ENCODE results near the gene KRT76.
A peak's percentile ranks its signal among the peaks of the same experiment; 100 is the strongest.
"Not testable (repeated sequence)": the region's sequence is repeated elsewhere in the genome, so short reads cannot be mapped to it uniquely, and the experiment has no call there.

The KRT76 gene

GRCh38 chr12:52798671-52799504 is 21.7 kb upstream of the KRT76 start:
- Histone ChIP-seq H3K4me3 (no peak overlapping the region), H3K27ac (no peak overlapping the region)

GRCh38 chr12:52798003-52798670 is 21.0 kb upstream of the KRT76 start:
- Histone ChIP-seq H3K4me3 (no peak overlapping the region), H3K27ac (no peak overlapping the region)

DNA sequence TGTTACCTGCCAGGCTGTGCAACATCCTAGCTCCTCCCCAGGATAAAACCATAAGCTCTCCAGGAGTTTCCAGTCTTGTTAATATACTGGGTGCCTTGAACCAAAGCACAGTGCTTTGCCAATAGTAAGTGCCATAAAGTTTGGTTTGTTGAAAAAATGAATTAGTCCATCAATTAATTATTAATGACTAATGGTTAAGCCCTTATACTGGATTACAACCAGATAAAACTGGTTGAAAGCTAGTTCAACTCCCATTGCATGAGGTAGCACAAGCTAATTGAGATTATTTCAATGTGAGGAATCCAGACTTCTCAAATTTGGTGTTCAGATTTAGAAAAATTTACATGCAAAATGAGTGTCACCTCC is 20.4 kb upstream of the KRT76 start:
- Histone ChIP-seq H3K4me3 (no peak overlapping the region), H3K27ac (no peak overlapping the region)

GRCh38 chr12:52796839-52797528 is 19.8 kb upstream of the KRT76 start:
- Histone ChIP-seq H3K4me3 (no peak overlapping the region), H3K27ac (no peak overlapping the region)

DNA sequence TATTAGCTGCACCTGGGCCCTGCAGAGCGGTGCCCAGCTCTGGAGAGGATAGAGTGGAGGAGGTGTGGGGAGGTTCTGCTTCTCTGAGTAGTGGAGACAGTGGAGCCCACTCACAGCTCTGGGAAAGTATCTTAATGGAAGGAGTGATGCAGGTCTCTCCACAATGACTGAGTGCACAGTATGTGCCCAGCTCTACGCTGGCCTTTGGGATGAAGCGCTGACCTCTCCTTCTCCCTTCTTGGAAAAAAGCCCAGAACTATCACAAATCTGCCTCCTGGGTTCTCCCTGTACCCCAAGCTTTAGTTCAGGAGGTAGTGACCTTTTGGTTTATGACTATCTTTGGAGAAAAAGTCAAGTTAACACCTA is 19.3 kb upstream of the KRT76 start:
- no peak overlapping the region for H3K4me3 ChIP-seq
- H3K27ac ChIP-seq = no peak overlapping the region

- no peak within 1 kb of the TSS for H3K4me3 ChIP-seq
- H3K27ac ChIP-seq = no peak within 1 kb of the TSS
These were observed 18.7 kb upstream of the KRT76 start, which contains the start of gene KRT3 for GRCh38 chr12:52795694-52796428. TSS of gene KRT3 (minus strand) at chr12:52796117. CDS start at chr12:52796042, 75 bp downstream.

GRCh38 chr12:52795332-52795674 is 18.2 kb upstream of the KRT76 start:
- H3K4me3 ChIP-seq, H3K27ac ChIP-seq: not testable (repeated sequence)

DNA sequence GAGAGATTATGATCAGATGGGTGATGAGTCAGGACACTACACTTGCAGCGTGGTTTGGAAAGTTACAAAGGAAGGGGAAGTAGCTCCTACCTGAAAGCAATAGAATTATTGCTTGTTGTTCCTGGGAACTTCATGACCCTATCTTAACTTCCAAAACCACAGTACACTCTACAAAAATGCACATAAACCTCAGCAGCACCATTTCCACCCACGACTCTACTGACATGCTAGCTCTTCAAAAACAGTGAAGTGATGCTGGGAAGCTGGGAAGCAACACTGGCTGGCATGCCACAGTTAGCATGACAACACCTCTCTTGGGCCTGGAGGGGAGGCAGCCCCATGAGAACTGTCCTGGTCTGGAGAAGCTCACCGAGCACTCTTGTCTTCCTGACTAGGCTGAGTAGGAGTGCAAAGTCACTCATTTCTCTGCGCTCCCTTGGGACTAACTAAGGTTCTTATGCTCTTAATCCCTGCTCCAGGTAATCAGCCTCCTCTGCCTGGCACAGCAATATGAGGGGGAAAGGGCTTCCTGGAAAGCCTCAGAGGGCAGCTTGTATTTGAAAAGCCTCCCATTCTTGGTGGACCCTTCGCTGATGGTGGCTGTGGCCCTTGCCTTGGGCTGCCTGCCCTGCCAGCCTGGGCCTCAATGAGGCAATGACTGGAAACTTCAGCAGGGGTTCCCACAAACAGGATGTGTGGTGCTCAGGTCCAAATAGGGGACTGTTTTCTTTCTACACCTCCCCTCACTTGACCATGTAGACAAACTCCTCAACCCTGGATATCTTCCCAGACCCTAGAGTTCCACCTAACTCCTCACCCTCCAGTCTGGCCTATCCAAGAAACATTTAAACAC is 17.6 kb upstream of the KRT76 start:
- Histone ChIP-seq H3K4me3 (no peak overlapping the region), H3K27ac (peak overlapping the region in 1 of 21 experiments; percentile 30)

- no peak overlapping the region for H3K27ac ChIP-seq
- no peak overlapping the region for H3K4me3 ChIP-seq
These were observed 15.3 kb upstream of the KRT76 start for GRCh38 chr12:52792185-52793029.

- Histone ChIP-seq H3K4me3 (no peak overlapping the region), H3K27ac (no peak overlapping the region)
These were observed 14.4 kb upstream of the KRT76 start for GRCh38 chr12:52791271-52792184.

GRCh38 chr12:52790427-52791270 is 13.5 kb upstream of the KRT76 start:
- Histone ChIP-seq H3K4me3 (peak overlapping the region in 2 of 7 experiments; percentile 6 to 23), H3K27ac (no peak overlapping the region)

GRCh38 chr12:52789637-52790426 is 12.7 kb upstream of the KRT76 start:
- peak overlapping the region in 2 of 7 experiments; percentile 6 to 23 for H3K4me3 ChIP-seq
- peak overlapping the region in 1 of 21 experiments; percentile 13 for H3K27ac ChIP-seq

DNA sequence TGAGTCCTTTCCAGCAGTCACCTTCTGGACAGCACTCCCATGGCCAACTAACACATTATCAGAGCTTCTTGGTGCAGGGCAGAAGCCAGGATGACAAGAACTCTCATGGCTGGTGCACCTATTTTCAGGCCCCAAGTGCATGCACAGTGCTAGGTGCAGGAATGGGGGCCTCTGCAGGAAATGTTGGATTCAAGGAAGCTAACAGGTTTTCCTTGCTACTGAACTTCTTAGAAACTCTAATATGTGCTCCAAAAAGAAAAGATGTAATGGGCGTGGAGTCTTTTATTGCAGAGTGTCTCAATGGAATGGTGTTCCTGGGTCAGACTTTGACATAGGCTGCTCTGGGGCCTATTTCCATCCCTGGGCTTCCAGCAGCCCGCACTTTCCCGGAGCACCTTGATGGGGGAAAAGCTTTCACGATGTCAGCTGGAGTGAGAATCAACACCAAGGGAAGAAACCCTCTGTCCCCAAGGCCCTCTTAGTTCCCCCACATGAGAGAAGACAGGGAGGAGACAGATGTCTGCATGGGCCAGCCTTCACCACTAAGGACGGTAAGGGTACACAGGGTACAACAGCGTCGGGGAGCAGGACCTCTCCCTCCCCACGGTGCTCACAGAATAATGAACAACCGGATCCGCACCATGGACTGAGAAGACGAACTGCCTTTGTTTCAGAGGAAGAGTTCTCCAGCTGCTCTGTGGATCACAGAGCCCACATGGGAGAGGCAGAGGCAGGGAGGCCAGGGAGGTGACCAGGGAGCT is 11.9 kb upstream of the KRT76 start:
- Histone ChIP-seq H3K4me3 (no peak overlapping the region), H3K27ac (no peak overlapping the region)

DNA sequence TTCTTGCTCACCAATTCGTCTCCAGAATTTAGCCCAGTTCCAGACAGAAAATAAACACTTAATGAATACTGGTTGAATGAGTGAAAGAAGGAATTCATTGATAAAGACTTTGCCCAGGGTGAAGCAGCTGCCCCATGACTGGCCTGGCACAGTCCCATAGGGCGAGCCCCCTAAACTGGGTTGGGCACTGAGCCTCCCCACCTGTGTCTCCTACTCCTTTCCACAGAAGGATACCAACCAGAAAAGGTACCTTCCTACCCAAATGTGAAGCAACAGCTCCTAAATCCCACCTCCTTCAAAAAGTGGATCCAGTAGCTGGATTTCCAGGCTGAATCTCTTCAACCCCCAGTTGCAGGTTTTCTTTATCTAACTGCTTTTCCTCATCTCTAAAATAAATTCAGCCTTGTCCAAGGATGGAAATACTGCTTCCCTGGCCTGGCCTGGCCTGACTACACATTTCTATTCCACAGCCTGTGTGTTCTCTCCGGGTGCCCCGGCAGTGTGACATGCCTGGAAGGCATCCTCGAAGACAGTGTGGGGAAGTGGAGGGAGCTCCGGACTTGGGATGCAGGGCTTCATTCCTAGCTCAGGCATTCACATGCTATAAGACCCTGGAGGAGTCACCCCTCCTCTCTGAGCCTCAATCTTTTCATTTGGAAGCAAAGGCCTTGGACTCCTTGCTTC is 11.2 kb upstream of the KRT76 start:
- Histone ChIP-seq H3K27ac (no peak overlapping the region), H3K4me3 (no peak overlapping the region)

Data from skin epidermis (tissue), 12 donors.